Measurements from ENCODE around the gene ADGRB3.

GRCh38 chr6:69337311-69337710, 702.2 kb downstream of the ADGRB3 start:
- TF ChIP-seq CTCF (IDR thresholded peaks at IDR 0.05 in 8 of 11, conservative IDR thresholded peaks at IDR 0.05 in 3 of 11) (no peak), POLR2AphosphoS5 (IDR thresholded peaks at IDR 0.05) (no peak), POLR2A (IDR thresholded peaks at IDR 0.05) (no peak)

All from spleen (tissue), 7 donors.